Fibroblast of the conjunctiva (primary cell): Measurements from ENCODE around the gene KDM2B.
A peak's percentile ranks its signal among the peaks of the same experiment; 100 is the strongest.

Experiments
- DNase-seq: peaks from one replicate; pipeline ENCODE4 v3.0.0-alpha.2; 2010; ENCODE audit warnings: low read depth

The KDM2B gene

DNA sequence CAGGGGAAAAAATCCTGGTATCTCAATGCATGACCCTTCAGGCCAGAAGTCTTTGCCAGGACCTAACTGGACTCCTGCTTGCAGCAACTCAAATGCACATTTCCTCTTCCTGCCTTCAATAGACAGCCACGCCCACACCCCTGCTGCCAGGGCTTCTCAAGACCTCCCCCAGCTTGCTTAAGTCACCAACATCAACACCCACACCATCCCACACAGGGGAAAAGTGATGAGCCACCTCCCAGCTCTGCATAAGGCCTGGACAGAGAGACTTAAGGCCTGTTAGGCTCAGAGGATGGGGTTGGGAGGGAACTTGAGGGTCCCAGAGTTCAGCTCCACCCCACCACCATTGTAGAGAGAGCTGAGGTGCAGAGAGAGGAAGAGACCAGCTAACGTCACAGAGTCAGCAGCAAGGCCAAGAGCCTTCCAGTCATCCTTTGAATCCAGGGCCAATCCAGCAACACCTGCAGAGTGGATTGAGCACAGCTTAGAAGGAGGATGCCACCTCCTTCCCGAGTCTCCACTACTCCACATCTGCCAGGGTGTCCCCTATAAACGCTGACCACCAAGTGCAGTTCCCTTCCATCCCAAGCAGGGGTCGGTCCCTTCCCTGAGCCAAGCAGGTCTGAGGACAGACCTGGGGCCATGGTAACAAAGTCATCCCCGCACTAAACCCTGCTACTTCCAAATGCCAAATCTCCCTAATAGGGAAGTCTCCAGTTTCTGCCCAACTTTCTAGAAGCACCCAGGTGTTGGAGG lies 50.0 kb downstream of the KDM2B start:
- DNase-seq = peak; percentile 35

DNA sequence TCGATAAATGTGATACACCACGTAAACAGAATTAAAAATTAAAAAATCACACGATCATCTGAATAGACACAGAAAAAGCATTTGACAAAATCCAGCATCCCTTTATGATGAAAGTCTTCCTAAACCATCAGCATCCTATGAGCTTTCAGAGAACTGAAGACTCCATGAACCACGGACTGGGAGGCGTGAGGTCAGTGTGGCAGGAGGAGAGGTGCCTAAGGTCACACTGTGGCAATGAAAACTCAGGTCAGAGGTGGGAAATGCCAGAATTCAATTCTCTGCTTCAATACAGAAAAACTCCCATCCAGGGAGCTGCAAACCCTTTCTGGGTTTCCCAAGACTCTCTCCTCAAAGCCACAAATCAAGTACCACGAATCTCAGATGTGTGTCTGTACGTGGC lies 51.6 kb downstream of the KDM2B start:
- no peak for DNase-seq

DNA sequence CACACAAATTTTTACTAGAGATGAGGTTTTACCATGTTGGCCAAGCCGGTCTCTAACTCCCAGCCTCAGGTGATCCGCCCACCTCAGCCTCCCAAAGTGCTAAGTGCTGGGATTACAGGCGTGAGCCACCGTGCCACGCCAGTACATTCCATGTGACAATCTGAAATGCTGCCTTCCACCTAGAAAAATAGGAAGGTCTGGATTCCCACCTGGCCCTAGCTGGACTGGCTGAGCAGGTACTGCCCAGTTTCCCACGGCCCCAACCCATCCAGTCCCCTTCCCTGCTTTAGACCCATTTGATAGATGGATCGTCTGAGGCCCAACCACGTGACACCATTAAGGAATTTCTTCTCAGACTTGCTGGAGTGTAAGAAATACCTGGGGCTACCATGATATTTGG lies 55.4 kb downstream of the KDM2B start:
- DNase-seq = no peak

DNA sequence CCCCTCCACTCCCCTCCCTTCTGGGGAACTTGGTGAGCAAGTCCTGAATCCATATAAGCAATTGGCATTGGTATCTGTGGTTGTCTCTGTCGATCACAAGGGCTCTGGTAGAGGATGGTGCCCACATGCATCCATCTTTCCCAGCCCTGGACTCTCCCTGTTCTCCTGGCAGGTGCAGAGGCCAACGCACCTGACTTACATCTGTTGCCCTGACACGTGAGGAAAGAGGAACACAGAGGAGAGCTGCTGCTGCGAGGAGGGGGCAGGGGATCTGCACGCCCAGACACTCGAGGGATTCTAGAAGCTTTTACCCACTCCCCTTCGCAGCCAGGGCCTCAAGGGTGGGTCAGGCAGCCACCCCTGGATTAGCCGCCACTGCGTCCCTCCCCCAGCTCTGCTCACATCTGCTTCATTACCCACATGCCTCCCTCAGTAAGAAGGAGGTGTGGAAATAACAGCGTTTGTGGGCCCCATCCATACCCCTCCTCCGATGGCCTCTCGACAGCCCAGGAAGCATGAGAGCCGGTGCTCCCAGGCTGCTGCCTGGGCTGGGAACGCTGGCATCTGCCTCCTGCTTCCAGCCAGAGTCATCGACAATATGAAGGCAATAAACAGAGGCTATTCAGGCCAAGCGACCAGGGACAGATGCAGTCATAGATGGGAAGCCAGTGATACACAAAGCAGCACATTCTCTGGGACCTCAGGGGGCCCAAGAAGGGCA lies 56.5 kb downstream of the KDM2B start:
- no peak for DNase-seq

DNA sequence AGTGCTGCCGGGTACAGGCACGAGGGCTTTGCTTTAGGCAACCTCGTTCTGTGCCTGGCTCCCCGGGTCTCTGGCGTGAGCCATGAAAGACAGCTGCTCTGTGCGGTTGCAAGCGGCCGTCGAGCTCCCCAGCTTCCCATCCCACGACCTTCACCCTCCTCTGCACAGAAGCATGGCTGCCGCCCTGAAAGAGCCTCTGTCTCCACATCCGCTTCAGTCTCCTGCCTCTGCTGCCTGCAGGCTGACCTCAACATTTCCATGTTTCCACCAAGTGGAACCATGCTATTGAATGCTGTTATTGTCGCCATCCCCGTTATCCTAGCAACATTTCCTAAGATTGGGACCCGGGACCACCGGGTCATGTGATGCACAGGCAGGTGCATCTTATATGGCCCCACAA lies 57.1 kb downstream of the KDM2B start:
- no peak for DNase-seq

DNA sequence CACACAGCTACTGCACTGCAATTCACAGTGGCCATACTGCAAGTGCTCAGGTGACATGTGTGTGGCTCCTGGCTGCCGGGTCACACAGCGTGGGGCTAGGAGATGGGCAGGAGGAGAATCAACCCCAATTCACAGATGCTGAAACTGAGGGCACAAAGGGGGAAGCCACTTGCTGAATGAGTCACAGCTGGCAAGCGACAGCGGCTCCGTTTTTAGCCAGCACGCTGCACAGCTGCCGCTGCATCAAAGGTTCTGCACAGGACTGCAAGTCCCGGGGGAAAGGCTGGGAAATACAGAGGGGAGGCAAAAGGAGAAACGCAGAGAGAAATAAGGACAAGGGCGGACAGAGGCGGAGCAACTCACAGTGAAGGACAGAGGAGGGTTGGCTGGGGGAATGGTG lies 57.9 kb downstream of the KDM2B start:
- DNase-seq = no peak

DNA sequence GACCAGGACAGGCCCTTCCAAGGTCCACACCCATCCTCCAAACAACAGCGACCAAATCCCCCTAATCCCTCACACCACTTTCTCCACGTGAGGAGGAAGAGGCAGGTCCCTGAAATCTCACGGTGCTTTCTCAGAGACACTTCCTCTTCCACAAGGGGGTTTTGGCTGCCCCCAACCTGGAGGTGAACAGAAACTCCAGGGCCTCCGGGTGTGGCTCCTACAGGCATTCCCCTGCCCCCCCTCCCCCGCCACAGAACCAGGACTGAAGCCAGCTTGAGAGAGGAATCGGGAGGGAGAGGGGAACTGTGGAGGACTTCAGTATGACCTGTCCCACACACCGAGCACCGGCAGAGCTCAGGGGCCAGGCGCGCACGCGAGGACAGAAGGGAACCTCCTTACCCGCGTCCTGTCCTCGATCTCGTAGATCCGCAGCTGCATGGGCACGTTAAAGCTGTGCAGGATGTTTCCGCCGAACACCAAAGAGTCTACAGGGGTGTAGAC lies 60.2 kb downstream of the KDM2B start:
- no peak for DNase-seq

DNA sequence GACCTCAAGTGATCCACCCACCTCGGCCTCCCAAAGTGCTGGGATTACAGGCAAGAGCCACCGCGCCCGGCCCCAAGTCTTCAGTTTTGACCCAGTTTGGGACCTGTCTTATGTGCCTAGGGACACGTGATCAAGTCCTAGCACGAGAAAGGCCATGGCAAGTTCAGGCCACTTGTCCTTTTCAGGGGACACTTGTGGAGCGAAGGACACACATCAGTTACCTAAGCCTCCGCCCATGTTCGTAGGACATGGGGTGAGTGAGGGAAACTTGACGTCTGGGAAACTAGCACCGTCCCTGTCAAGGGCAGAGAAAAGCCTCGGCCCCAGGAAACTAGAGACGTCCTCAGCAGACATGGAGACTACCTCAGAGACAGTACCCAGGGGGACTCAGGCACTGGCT lies 60.7 kb downstream of the KDM2B start:
- DNase-seq = no peak

GRCh38 chr12:121519227-121519626 lies 61.6 kb downstream of the KDM2B start:
- no peak for DNase-seq

DNA sequence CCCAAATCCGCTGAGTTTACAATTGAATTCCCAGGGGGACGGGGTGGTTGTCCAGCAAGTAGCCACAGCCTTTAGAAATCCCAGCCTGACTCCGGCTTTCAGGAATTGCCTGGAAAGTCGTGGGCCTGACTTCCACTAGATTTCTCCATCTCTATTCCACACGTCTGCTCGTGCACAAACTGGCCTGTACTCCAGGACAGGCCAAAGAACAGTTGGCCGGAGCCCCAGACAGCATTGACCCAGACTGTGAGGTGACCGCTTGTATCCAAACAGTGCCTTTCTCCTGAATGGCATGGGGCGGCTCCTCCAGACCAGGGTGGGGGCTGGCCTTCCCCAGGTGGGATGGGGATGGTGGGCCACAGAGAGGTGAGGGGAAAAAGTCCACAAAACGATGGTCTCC lies 62.2 kb downstream of the KDM2B start:
- DNase-seq = no peak

GRCh38 chr12:121516437-121517011 lies 64.3 kb downstream of the KDM2B start:
- no peak for DNase-seq

DNA sequence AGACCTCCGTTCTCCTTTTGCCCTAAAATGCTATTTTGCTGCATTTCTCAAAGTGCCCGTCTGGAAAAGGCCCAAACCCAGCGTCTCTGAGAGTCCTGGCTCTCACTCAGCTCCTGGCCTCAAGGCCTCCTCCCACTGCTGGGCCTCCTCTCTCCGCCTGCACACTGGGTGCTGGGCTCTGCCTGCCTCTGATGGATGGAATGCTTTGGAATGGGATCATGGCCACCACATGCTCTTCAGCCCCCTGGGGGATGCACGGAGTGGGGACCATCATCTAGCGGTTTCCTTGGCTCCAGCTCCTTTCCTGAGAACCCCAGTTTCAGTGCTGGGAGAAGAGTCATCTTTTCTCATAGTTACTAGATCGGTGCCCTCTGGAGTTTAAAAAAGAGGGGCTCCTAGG lies 65.2 kb downstream of the KDM2B start:
- no peak for DNase-seq

DNA sequence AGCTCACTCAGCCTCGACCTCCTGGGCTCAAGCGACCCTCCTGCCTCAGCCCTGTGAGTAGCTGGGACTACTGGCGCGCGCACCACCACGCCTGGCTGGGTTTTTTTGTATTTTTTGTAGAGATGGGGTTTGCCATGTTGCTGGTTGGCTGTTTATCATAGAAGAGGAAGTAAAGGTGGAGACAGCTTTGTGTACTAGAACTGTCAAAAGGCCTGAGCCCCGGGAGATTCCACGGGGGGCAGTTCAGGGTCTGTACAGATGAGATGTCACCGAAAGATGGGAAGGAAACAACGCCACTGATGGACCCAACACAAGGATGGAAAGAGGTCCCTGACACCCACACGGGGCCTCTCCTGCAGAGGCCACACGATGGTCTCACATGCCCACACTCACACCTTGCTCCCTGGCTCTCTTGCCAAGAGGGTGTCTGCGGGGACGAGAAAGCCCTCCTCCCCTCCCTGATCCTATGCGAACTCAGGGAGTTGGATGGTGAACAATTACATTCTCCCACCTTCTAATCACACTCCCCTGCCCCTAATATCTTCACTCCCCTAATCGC lies 66.6 kb downstream of the KDM2B start:
- no peak for DNase-seq

- DNase-seq = no peak
These were observed 67.2 kb downstream of the KDM2B start for GRCh38 chr12:121513464-121514183.

DNA sequence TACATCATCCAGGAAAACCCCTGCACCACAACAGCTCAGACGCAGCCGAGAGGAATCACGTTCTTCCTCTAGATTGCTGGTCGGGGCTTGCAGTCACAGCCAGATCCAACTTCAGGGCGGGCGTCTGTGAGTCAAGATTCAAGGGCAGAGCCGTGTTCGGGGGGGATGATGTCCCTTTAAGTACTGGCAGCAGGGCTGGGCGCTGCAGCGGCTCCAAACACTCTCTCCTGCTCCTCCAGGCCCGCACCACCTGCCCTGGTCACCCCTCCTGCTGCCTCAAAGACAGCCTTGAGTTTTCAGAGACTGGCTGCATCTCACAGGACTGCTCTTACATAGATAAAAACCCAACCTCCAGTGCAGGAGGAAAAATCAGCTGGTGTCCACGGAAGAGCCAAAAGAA lies 68.3 kb downstream of the KDM2B start:
- DNase-seq = no peak

- DNase-seq = no peak
These were observed 68.9 kb downstream of the KDM2B start for GRCh38 chr12:121511916-121512315.

- DNase-seq = no peak
These were observed 71.5 kb downstream of the KDM2B start for GRCh38 chr12:121509339-121509738.

DNA sequence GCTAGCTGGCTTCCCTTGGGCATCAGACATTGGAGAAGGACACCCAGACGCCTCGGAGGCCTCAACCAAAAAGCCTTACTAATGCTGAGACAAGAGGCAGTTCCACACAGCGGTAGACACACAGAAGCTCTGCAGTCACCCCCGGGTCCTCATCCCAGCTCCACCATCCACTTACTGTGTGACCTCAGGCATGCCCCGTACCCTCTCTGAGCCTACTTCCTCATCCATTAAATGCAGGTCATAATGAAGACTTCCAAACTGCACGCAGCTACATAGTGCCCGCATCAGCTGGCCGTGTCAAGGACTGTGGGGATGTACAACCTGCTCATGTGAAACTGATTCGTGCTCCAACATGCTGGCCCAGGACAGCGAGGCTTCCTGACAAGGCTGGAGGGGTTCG lies 72.3 kb downstream of the KDM2B start:
- no peak for DNase-seq

DNA sequence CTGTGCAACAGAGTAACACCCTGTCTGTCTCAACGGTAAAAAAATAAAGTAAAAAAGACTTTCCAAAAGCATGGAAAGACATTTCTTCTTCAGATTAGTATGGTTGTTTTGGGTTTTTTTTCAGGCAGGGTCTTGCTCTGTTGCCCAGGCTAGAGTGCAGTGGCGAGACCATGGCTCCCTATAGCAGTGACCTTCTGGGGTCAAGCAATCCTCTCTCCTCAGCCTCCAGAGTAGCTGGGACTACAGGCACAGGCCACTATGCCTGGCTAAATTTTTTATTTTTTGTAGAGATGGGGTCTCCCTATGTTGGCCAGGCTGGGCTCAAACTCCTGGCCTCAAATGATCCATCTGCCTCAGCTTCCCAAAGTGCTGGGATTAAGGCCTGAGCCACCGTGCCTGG lies 72.8 kb downstream of the KDM2B start:
- DNase-seq = no peak

DNA sequence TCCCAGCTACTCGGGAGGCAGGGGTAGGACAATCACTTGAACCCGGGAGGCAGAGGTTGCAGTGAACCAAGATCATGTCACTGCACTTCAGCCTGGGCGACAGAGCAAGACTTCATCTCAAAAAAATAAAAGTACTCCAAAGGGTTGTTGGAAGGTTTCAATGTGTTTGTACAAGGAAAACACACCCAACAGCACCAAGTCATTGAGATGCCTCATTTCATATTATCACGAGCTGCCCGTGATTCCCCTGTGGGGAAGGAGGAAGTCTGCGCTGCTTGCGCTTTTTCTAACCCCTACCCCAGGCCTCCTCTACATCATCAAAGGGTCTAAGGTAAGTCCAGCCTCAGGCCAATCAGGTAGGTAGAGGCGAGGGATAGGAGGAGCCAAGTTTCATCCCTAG lies 73.6 kb downstream of the KDM2B start:
- DNase-seq = no peak

DNA sequence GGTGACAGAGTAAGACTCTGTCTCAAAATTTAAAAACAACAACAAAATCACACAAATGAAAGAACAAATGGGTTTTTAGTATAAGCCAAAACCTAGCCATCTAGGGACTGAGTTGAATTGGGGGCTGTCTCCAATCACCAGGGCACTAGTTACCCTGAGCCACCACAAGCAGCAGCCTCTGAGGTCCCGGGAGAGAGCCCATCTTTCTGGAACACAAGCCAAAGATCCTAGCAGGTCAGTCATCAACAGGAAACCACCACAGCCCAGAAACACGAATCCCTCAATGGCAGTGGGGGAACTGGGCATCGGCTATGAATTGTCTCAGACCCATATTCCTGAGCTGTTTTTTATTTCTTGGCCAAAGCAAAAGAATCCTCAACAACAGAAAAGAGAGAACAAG lies 75.3 kb downstream of the KDM2B start:
- no peak for DNase-seq

GRCh38 chr12:121504505-121504904 lies 76.3 kb downstream of the KDM2B start:
- DNase-seq = no peak
